ENCODE data around the gene UMAD1. TPM values are rescaled to one million over a fixed set of nuclear protein-coding genes. Genes with fewer than 3 reads are reported as not detected.

UMAD1 gene
- total RNA-seq, 2 experiments from 2014 or later: 11.0 to 15.3 TPM

DNA sequence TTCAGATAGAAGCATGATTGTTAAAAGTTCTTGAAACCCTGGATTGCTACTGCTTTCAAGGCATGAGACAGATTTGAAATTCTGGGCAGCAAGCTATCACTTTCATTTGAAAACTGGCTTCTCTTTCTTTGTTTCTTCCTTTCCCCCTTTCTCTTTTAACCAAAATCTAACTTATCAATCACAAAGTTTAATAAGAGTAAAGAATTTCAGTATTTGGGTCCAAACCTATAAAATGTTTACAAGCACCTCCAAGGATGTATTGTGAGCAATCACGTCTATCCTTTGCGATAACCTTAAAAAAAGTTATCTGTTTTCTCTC is 99.4 kb downstream of the UMAD1 start:
- TF ChIP-seq, protein P1, sequence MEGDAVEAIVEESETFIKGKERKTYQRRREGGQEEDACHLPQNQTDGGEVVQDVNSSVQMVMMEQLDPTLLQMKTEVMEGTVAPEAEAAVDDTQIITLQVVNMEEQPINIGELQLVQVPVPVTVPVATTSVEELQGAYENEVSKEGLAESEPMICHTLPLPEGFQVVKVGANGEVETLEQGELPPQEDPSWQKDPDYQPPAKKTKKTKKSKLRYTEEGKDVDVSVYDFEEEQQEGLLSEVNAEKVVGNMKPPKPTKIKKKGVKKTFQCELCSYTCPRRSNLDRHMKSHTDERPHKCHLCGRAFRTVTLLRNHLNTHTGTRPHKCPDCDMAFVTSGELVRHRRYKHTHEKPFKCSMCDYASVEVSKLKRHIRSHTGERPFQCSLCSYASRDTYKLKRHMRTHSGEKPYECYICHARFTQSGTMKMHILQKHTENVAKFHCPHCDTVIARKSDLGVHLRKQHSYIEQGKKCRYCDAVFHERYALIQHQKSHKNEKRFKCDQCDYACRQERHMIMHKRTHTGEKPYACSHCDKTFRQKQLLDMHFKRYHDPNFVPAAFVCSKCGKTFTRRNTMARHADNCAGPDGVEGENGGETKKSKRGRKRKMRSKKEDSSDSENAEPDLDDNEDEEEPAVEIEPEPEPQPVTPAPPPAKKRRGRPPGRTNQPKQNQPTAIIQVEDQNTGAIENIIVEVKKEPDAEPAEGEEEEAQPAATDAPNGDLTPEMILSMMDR (IDR thresholded peaks at IDR 0.05): no peak
- CTCF ChIA-PET: interaction anchor here (1.3 kb wide), 1 partner anchor 21 kb away, joined by 7 read pairs; no protein-coding TSS in a partner anchor
- H3K4me1 ChIP-seq (ENCODE audit: insufficient read depth, low read length): no peaks in the 10 kb centered on the region
- no peaks in the 10 kb centered on the region for H3K27me3 ChIP-seq (ENCODE audit: control insufficient read depth in 1 of 2, insufficient read depth in 2 of 2, low read length in 2 of 2)
- H3K36me3 Mint-ChIP-seq (ENCODE audit: low read depth): no peaks in the 10 kb centered on the region
- peaks cover 24% of the 10 kb centered on the region for H3K4me1 Mint-ChIP-seq (ENCODE audit: low read depth)
- H3K9me3 Mint-ChIP-seq: no peaks in the 10 kb centered on the region
- intact Hi-C loops (cut with DNase I, micrococcal nuclease): no loop called here
- H3K4me3 ChIP-seq (ENCODE audit: low read length): no peak overlapping the region
- H3K36me3 ChIP-seq (ENCODE audit: insufficient read depth, low read length): no peaks in the 10 kb centered on the region
- H3K9me3 ChIP-seq (ENCODE audit: control insufficient read depth in 1 of 2, insufficient read depth in 1 of 2, low read length in 2 of 2): no peaks in the 10 kb centered on the region
- DNase-seq (no peak), ATAC-seq (ENCODE audit: poor library complexity) (no peak)
- no peaks in the 10 kb centered on the region for H3K27me3 Mint-ChIP-seq
- H3K4me3 Mint-ChIP-seq: no peak overlapping the region
- no peak overlapping the region for H3K27ac ChIP-seq (ENCODE audit: low read depth in 1 of 2, low read length in 2 of 2)
- H3K27ac Mint-ChIP-seq: no peak overlapping the region
- POLR2A ChIA-PET: no interaction called here

DNA sequence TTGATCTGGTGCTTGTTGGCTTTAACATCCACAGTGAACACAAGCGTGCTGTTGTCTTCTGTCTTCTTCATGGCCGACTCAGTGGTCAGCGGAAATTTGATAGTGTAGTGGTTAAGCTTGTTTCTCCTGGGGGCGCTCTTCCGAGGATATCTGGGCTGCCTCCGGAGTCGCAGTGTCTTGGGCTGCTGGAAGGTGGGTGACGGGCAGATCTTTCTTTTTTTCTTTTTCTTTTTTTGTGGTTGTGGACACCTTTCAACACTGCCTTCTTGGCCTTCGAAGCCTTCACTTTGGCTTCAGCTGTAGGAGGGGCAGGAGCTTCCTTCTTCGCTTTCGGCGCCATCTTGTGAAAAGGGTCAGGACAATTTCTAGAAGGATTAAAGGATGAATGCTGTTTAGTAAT is 101.7 kb downstream of the UMAD1 start:
- H3K36me3 ChIP-seq (ENCODE audit: insufficient read depth, low read length): no peaks in the 10 kb centered on the region
- DNase-seq (no peak), ATAC-seq (ENCODE audit: poor library complexity) (no peak)
- H3K27me3 ChIP-seq (ENCODE audit: control insufficient read depth in 1 of 2, insufficient read depth in 2 of 2, low read length in 2 of 2): no peaks in the 10 kb centered on the region
- intact Hi-C loops (cut with DNase I, micrococcal nuclease): no loop called here
- no peaks in the 10 kb centered on the region for H3K36me3 Mint-ChIP-seq (ENCODE audit: low read depth)
- TF ChIP-seq, protein P1 (IDR thresholded peaks at IDR 0.05): no peak
- H3K9me3 ChIP-seq (ENCODE audit: control insufficient read depth in 1 of 2, insufficient read depth in 1 of 2, low read length in 2 of 2): no peaks in the 10 kb centered on the region
- no peaks in the 10 kb centered on the region for H3K4me1 ChIP-seq (ENCODE audit: insufficient read depth, low read length)
- CTCF ChIA-PET: no interaction called here
- peaks cover 28% of the 10 kb centered on the region for H3K4me1 Mint-ChIP-seq (ENCODE audit: low read depth)
- no peak overlapping the region for H3K4me3 Mint-ChIP-seq
- POLR2A ChIA-PET: no interaction called here
- no peak overlapping the region for H3K4me3 ChIP-seq (ENCODE audit: low read length)
- H3K9me3 Mint-ChIP-seq: no peaks in the 10 kb centered on the region
- no peaks in the 10 kb centered on the region for H3K27me3 Mint-ChIP-seq
- H3K27ac ChIP-seq (ENCODE audit: low read depth in 1 of 2, low read length in 2 of 2): no peak overlapping the region
- H3K27ac Mint-ChIP-seq: no peak overlapping the region

DNA sequence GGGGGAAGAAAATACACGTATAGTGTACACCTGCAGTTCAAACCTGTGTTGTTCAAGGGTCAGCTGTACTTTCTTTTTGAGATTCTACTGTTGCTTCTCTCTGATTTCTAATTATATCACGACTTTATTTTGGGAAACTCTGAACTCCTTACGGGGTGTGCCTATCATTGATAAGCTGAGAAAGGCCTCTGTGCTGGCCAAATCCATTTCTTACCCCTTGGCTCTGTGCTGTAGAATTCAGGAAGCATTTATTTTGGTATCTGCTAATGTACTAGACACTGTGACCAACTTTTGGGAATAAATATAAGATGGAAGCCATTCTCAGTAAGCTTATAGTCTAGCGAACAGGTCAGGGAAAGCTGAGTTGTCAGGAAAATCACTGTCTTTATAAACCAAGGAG is 104.7 kb downstream of the UMAD1 start:
- H3K9me3 Mint-ChIP-seq: no peaks in the 10 kb centered on the region
- H3K27me3 Mint-ChIP-seq: no peaks in the 10 kb centered on the region
- no peak overlapping the region for H3K4me3 ChIP-seq (ENCODE audit: low read length)
- ATAC-seq (ENCODE audit: poor library complexity) (no peak), DNase-seq (no peak)
- no peaks in the 10 kb centered on the region for H3K9me3 ChIP-seq (ENCODE audit: control insufficient read depth in 1 of 2, insufficient read depth in 1 of 2, low read length in 2 of 2)
- no peak overlapping the region for H3K27ac Mint-ChIP-seq
- intact Hi-C loops (cut with DNase I, micrococcal nuclease): no loop called here
- H3K4me1 ChIP-seq (ENCODE audit: insufficient read depth, low read length): no peaks in the 10 kb centered on the region
- H3K4me3 Mint-ChIP-seq: no peak overlapping the region
- TF ChIP-seq, protein P1 (IDR thresholded peaks at IDR 0.05): no peak
- no peak overlapping the region for H3K27ac ChIP-seq (ENCODE audit: low read depth in 1 of 2, low read length in 2 of 2)
- no peaks in the 10 kb centered on the region for H3K36me3 Mint-ChIP-seq (ENCODE audit: low read depth)
- ChIA-PET POLR2A (interaction anchor here (0.7 kb wide), 1 partner anchor 381 kb away, joined by 3 read pairs; no protein-coding TSS in a partner anchor), CTCF (no interaction called here)
- no peaks in the 10 kb centered on the region for H3K36me3 ChIP-seq (ENCODE audit: insufficient read depth, low read length)
- H3K4me1 Mint-ChIP-seq (ENCODE audit: low read depth): peaks cover 9% of the 10 kb centered on the region
- no peaks in the 10 kb centered on the region for H3K27me3 ChIP-seq (ENCODE audit: control insufficient read depth in 1 of 2, insufficient read depth in 2 of 2, low read length in 2 of 2)

All from CD4-positive, alpha-beta T cell (primary cell).